ENCODE data around the gene ZNF638.

The ZNF638 gene

GRCh38 chr2:71358931-71359671, 27.5 kb downstream of the ZNF638 start:
- intact Hi-C loops (cut with DNase I; ENCODE audit: low total_unique reads) = no loop called here
- Histone ChIP-seq H3K4me3 (no peak overlapping the region), H3K36me3 (peaks cover 42 to 65% (median 56%) of the 10 kb centered on the region in 3 donors), H3K4me1 (peaks cover 0 to 1% (median 0%) of the 10 kb centered on the region in 4 donors), H3K27me3 (no peaks in the 10 kb centered on the region), H3K9me3 (no peaks in the 10 kb centered on the region), H3K27ac (no peak overlapping the region)
- no peak for TF ChIP-seq CTCF (IDR thresholded peaks at IDR 0.05)
- no peak for DNase-seq

GRCh38 chr2:71360434-71360975, 28.9 kb downstream of the ZNF638 start:
- no peak overlapping the region for H3K27ac ChIP-seq
- H3K9me3 ChIP-seq = no peaks in the 10 kb centered on the region
- no peak for DNase-seq
- no peak overlapping the region for H3K4me3 ChIP-seq
- TF ChIP-seq CTCF (IDR thresholded peaks at IDR 0.05) = no peak
- H3K4me1 ChIP-seq = no peaks in the 10 kb centered on the region
- peaks cover 45 to 80% (median 68%) of the 10 kb centered on the region in 3 donors for H3K36me3 ChIP-seq
- no peaks in the 10 kb centered on the region for H3K27me3 ChIP-seq
- intact Hi-C loops (cut with DNase I; ENCODE audit: low total_unique reads) = no loop called here

GRCh38 chr2:71361631-71362030, 30.0 kb downstream of the ZNF638 start:
- no peak for TF ChIP-seq CTCF (IDR thresholded peaks at IDR 0.05)
- Histone ChIP-seq H3K27me3 (no peaks in the 10 kb centered on the region), H3K4me3 (no peak overlapping the region), H3K36me3 (peaks cover 50 to 83% (median 78%) of the 10 kb centered on the region in 3 donors), H3K27ac (no peak overlapping the region), H3K4me1 (no peaks in the 10 kb centered on the region), H3K9me3 (no peaks in the 10 kb centered on the region)
- intact Hi-C loops (cut with DNase I; ENCODE audit: low total_unique reads) = no loop called here
- DNase-seq = no peak

DNA sequence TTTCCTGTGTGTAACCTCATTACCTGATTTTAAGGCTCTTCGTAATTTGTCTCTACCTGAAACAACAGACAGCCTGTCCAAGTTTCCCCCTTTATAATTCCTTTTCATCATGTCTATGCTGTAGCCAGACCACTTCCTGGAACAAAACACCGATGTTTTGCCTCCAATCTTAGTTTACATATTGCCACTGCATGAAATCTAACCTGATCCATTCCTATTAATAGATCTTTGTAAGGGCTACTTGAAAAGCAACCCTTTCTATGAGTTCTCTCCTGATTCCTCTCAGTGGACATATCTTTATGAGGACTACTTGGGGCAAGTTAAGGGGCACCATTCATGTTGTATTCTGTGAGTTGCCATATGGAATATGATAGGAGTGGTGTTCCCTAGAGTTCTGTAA, 30.9 kb downstream of the ZNF638 start:
- intact Hi-C loops (cut with DNase I; ENCODE audit: low total_unique reads) = no loop called here
- Histone ChIP-seq H3K4me3 (no peak overlapping the region), H3K27me3 (no peaks in the 10 kb centered on the region), H3K27ac (no peak overlapping the region), H3K9me3 (no peaks in the 10 kb centered on the region), H3K4me1 (no peaks in the 10 kb centered on the region), H3K36me3 (peaks cover 51 to 83% (median 78%) of the 10 kb centered on the region in 3 donors)
- no peak for TF ChIP-seq CTCF (IDR thresholded peaks at IDR 0.05)
- DNase-seq = no peak

- H3K4me3 ChIP-seq = no peak overlapping the region
- H3K27me3 ChIP-seq = no peaks in the 10 kb centered on the region
- H3K9me3 ChIP-seq = no peaks in the 10 kb centered on the region
- peaks cover 50 to 78% (median 56%) of the 10 kb centered on the region in 3 donors for H3K36me3 ChIP-seq
- no peak for DNase-seq
- H3K4me1 ChIP-seq = no peaks in the 10 kb centered on the region
- intact Hi-C loops (cut with DNase I; ENCODE audit: low total_unique reads) = no loop called here
- TF ChIP-seq CTCF (IDR thresholded peaks at IDR 0.05) = no peak
- H3K27ac ChIP-seq = no peak overlapping the region
Measured at GRCh38 chr2:71370015-71370414, 38.4 kb downstream of the ZNF638 start.
